ENCODE measurements around the gene TMEM185B. TPM values are rescaled to one million over a fixed set of nuclear protein-coding genes. Genes with fewer than 3 reads are reported as not detected.
A peak's percentile ranks its signal among the peaks of the same experiment; 100 is the strongest.

TMEM185B gene
- total and polyA plus RNA-seq, 2 experiments from 2014 or later = 32.3 to 40.6 TPM

GRCh38 chr2:120267348-120267747 lies 44.1 kb upstream of the TMEM185B start:
- no peak for DNase-seq
- Histone ChIP-seq H3K4me2 (ENCODE audit: unreplicated experiment) (no peak overlapping the region), H3K4me1 (ENCODE audit: insufficient read depth) (peaks cover 8% of the 10 kb centered on the region; the same call in 1 of the 2 replicates), H3K9ac (no peak overlapping the region), H4K20me1 (ENCODE audit: insufficient read depth) (peaks cover 11% of the 10 kb centered on the region; the same call in 1 of the 2 replicates), H3K9me2 (ENCODE audit: insufficient read depth) (no peaks in the 10 kb centered on the region), H3K36me3 (ENCODE audit: low read depth) (no peaks in the 10 kb centered on the region), H3K27ac (no peak overlapping the region), H3K27me3 (replicated peaks; ENCODE audit: insufficient read depth) (no peaks in the 10 kb centered on the region), H3K4me3 (no peak overlapping the region), H3K9me3 (ENCODE audit: low read depth) (no peaks in the 10 kb centered on the region), H3F3A (ENCODE audit: insufficient read depth) (0 out of 2 replicates have a peak, but pooled peaks cover 4% of the 10 kb centered on the region), H3K79me2 (ENCODE audit: insufficient read depth) (peaks cover 100% of the 10 kb centered on the region), H2AFZ (no peak overlapping the region)
- TF ChIP-seq EZH2phosphoT487 (IDR thresholded peaks at IDR 0.05; ENCODE audit: insufficient read depth, low read depth) (no peak), EZH2 (IDR thresholded peaks at IDR 0.05; ENCODE audit: insufficient read depth, poor library complexity, severe bottlenecking) (no peak)
- in situ Hi-C loops (cut with MboI) = no loop called here
- 89 to 90% methylated on average over 8 of the region's 8 CpGs for whole genome bisulfite sequencing, 2 experiments (ENCODE audit: low coverage in 1 of 2, low lambda C conversion rate in 2 of 2, missing lambda C conversion rate in 2 of 2)

DNA sequence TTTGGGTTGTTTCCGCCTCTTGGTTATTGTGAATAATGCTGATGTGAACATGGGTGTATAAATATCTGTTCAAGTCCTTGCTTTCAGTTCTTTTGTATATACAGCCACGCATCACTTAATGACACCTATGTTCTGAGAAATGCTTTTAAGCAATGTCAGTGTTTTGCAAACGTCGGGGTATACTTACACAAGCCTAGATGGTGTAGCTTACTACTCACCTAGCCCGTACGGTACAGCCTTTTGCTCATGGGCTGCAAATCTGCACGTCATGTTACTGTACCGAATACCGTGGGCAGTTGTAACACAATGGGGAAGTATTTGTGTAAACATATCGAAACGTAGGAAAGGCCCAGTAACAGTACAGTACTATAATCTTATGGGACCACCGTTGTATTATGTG lies 41.8 kb upstream of the TMEM185B start:
- 94 to 95% methylated on average over 12 of the region's 12 CpGs for WGBS, 2 experiments (ENCODE audit: low coverage in 1 of 2, low lambda C conversion rate in 2 of 2, missing lambda C conversion rate in 2 of 2)
- no peaks in the 10 kb centered on the region for H3K27me3 ChIP-seq (replicated peaks; ENCODE audit: insufficient read depth)
- no peak overlapping the region for H3K27ac ChIP-seq
- H3K9me3 ChIP-seq (ENCODE audit: low read depth) = no peaks in the 10 kb centered on the region
- H3K9ac ChIP-seq = no peak overlapping the region
- no peak overlapping the region for H2AFZ ChIP-seq
- H3K36me3 ChIP-seq (ENCODE audit: low read depth) = no peaks in the 10 kb centered on the region
- TF ChIP-seq EZH2phosphoT487 (IDR thresholded peaks at IDR 0.05; ENCODE audit: insufficient read depth, low read depth) (no peak), EZH2 (IDR thresholded peaks at IDR 0.05; ENCODE audit: insufficient read depth, poor library complexity, severe bottlenecking) (no peak)
- H3K79me2 ChIP-seq (ENCODE audit: insufficient read depth) = peaks cover 100% of the 10 kb centered on the region
- peaks cover 15% of the 10 kb centered on the region; the same call in 1 of the 2 replicates for H4K20me1 ChIP-seq (ENCODE audit: insufficient read depth)
- H3K9me2 ChIP-seq (ENCODE audit: insufficient read depth) = no peaks in the 10 kb centered on the region
- H3K4me2 ChIP-seq (ENCODE audit: unreplicated experiment) = no peak overlapping the region
- peaks cover 10% of the 10 kb centered on the region; the same call in 1 of the 2 replicates for H3K4me1 ChIP-seq (ENCODE audit: insufficient read depth)
- no peak for DNase-seq
- 0 out of 2 replicates have a peak, but pooled peaks cover 4% of the 10 kb centered on the region for H3F3A ChIP-seq (ENCODE audit: insufficient read depth)
- H3K4me3 ChIP-seq = no peak overlapping the region
- in situ Hi-C loops (cut with MboI) = no loop called here

GRCh38 chr2:120262761-120263428 lies 39.7 kb upstream of the TMEM185B start:
- Histone ChIP-seq H4K20me1 (ENCODE audit: insufficient read depth) (peaks cover 15% of the 10 kb centered on the region; the same call in 1 of the 2 replicates), H3K27ac (peak overlapping the region; percentile 34), H3K79me2 (ENCODE audit: insufficient read depth) (peaks cover 100% of the 10 kb centered on the region), H3K4me2 (ENCODE audit: unreplicated experiment) (no peak overlapping the region), H3K27me3 (replicated peaks; ENCODE audit: insufficient read depth) (no peaks in the 10 kb centered on the region), H3F3A (ENCODE audit: insufficient read depth) (0 out of 2 replicates have a peak, but pooled peaks cover 4% of the 10 kb centered on the region), H3K36me3 (ENCODE audit: low read depth) (no peaks in the 10 kb centered on the region), H3K9me2 (ENCODE audit: insufficient read depth) (no peaks in the 10 kb centered on the region), H3K9ac (no peak overlapping the region), H3K9me3 (ENCODE audit: low read depth) (no peaks in the 10 kb centered on the region), H3K4me3 (no peak overlapping the region), H2AFZ (no peak overlapping the region), H3K4me1 (ENCODE audit: insufficient read depth) (peaks cover 10% of the 10 kb centered on the region; the same call in 1 of the 2 replicates)
- in situ Hi-C loops (cut with MboI) = no loop called here
- WGBS, 2 experiments (ENCODE audit: low coverage in 1 of 2, low lambda C conversion rate in 2 of 2, missing lambda C conversion rate in 2 of 2) = 69 to 73% methylated on average over 10 of the region's 10 CpGs
- TF ChIP-seq EZH2 (IDR thresholded peaks at IDR 0.05; ENCODE audit: insufficient read depth, poor library complexity, severe bottlenecking) = no peak
- no peak for TF ChIP-seq EZH2phosphoT487 (IDR thresholded peaks at IDR 0.05; ENCODE audit: insufficient read depth, low read depth)
- DNase-seq = peak; percentile 72

- no peak overlapping the region for H3K9ac ChIP-seq
- no peak overlapping the region for H3K4me3 ChIP-seq
- no peaks in the 10 kb centered on the region for H3K27me3 ChIP-seq (replicated peaks; ENCODE audit: insufficient read depth)
- peaks cover 15% of the 10 kb centered on the region; the same call in 1 of the 2 replicates for H3K4me1 ChIP-seq (ENCODE audit: insufficient read depth)
- H3K27ac ChIP-seq = no peak overlapping the region; the same call in 1 of the 2 replicates
- H3K4me2 ChIP-seq (ENCODE audit: unreplicated experiment) = no peak overlapping the region
- TF ChIP-seq EZH2 (IDR thresholded peaks at IDR 0.05; ENCODE audit: insufficient read depth, poor library complexity, severe bottlenecking) (no peak), EZH2phosphoT487 (IDR thresholded peaks at IDR 0.05; ENCODE audit: insufficient read depth, low read depth) (no peak)
- no peak overlapping the region for H2AFZ ChIP-seq
- H3K9me2 ChIP-seq (ENCODE audit: insufficient read depth) = no peaks in the 10 kb centered on the region
- DNase-seq = no peak
- in situ Hi-C loops (cut with MboI) = no loop called here
- no peaks in the 10 kb centered on the region for H3K36me3 ChIP-seq (ENCODE audit: low read depth)
- H4K20me1 ChIP-seq (ENCODE audit: insufficient read depth) = peaks cover 14% of the 10 kb centered on the region; the same call in 1 of the 2 replicates
- WGBS, 2 experiments (ENCODE audit: low coverage in 1 of 2, low lambda C conversion rate in 2 of 2, missing lambda C conversion rate in 2 of 2) = 96 to 97% methylated on average over 2 of the region's 2 CpGs
- H3K79me2 ChIP-seq (ENCODE audit: insufficient read depth) = peaks cover 100% of the 10 kb centered on the region
- 0 out of 2 replicates have a peak, but pooled peaks cover 4% of the 10 kb centered on the region for H3F3A ChIP-seq (ENCODE audit: insufficient read depth)
- H3K9me3 ChIP-seq (ENCODE audit: low read depth) = no peaks in the 10 kb centered on the region
These were observed 39.0 kb upstream of the TMEM185B start for GRCh38 chr2:120262150-120262549.

All from GM23248 (cell line).